HL-60 (cell line): Measurements from ENCODE around the gene PPP1R1A.

Experiments used
- DNase-seq, 2 experiments: peaks; one replicate each; pipeline ENCODE4 v3.0.0-alpha.2; 2010 to 2020; ENCODE audit warnings: low read depth in 1 of 2, low spot score in 1 of 2
- H3K27ac ChIP-seq: fragments of 250-450 bp; sonication (Bioruptor Pico); replicated peaks from 2 replicates; pipeline ENCODE4 v1.5.1; 2020; ENCODE audit warnings: mild to moderate bottlenecking, moderate library complexity
- H3K27me3 ChIP-seq: fragments of 250-450 bp; sonication (Bioruptor Pico); 2 replicates; pipeline ENCODE4 v1.5.1; 2021; ENCODE audit warnings: mild to moderate bottlenecking, moderate library complexity; ENCODE audit not compliant: insufficient read depth, poor library complexity, severe bottlenecking
- H3K4me3 ChIP-seq: replicated peaks from 2 replicates; pipeline ENCODE4 v1.5.1; 2011; ENCODE audit warnings: mild to moderate bottlenecking, control low read depth, low read length; ENCODE audit not compliant: insufficient read depth
- GABPA ChIP-seq: IDR thresholded peaks from 2 replicates; pipeline ENCODE4 v1.6.1; 2012; ENCODE audit warnings: low read depth
- POLR2AphosphoS5 ChIP-seq: IDR thresholded peaks from 2 replicates; pipeline ENCODE4 v1.6.1; 2012; ENCODE audit warnings: low read depth
- REST ChIP-seq: IDR thresholded peaks from 2 replicates; pipeline ENCODE4 v1.6.1; 2012; ENCODE audit warnings: low read depth; ENCODE audit not compliant: insufficient replicate concordance
- SPI1 ChIP-seq: IDR thresholded peaks from 2 replicates; pipeline ENCODE4 v1.6.1; 2012; ENCODE audit warnings: low read depth, mild to moderate bottlenecking, borderline replicate concordance
- TF ChIP-seq, protein P1 (sequence below): IDR thresholded peaks from one replicate; pipeline ENCODE4 v1.5.1; 2011; ENCODE audit warnings: low read length, control low read depth, inconsistent platforms; ENCODE audit not compliant: insufficient read depth

Gene PPP1R1A

DNA sequence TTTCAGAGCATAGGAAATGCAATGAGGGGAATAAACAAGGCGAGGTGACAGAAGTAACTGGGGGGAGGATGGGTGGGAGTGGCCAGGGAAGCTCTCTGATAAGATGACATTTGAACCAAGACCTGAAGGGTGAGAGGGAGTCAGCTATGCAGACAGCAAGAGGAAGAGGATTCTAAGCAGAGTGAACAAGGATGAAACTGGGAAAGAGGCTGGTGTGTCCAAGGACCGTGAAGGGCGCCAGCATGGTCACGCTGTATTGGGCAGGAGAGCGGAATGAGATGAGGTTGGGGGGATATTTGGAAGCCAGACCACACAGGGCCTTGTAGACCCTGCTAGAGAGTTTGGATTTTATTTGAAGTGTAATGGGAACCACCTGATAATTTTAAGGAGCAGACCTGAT is 10.5 kb upstream of the PPP1R1A start:
- no peak overlapping the region for H3K4me3 ChIP-seq
- H3K27ac ChIP-seq: no peak overlapping the region
- DNase-seq: no peak
- TF ChIP-seq GABPA: no peak
- TF ChIP-seq, protein P1, sequence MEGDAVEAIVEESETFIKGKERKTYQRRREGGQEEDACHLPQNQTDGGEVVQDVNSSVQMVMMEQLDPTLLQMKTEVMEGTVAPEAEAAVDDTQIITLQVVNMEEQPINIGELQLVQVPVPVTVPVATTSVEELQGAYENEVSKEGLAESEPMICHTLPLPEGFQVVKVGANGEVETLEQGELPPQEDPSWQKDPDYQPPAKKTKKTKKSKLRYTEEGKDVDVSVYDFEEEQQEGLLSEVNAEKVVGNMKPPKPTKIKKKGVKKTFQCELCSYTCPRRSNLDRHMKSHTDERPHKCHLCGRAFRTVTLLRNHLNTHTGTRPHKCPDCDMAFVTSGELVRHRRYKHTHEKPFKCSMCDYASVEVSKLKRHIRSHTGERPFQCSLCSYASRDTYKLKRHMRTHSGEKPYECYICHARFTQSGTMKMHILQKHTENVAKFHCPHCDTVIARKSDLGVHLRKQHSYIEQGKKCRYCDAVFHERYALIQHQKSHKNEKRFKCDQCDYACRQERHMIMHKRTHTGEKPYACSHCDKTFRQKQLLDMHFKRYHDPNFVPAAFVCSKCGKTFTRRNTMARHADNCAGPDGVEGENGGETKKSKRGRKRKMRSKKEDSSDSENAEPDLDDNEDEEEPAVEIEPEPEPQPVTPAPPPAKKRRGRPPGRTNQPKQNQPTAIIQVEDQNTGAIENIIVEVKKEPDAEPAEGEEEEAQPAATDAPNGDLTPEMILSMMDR: no peak
- TF ChIP-seq REST: no peak
- no peak for TF ChIP-seq POLR2AphosphoS5
- TF ChIP-seq SPI1: no peak
- H3K27me3 ChIP-seq: peaks cover 2% of the 10 kb centered on the region

DNA sequence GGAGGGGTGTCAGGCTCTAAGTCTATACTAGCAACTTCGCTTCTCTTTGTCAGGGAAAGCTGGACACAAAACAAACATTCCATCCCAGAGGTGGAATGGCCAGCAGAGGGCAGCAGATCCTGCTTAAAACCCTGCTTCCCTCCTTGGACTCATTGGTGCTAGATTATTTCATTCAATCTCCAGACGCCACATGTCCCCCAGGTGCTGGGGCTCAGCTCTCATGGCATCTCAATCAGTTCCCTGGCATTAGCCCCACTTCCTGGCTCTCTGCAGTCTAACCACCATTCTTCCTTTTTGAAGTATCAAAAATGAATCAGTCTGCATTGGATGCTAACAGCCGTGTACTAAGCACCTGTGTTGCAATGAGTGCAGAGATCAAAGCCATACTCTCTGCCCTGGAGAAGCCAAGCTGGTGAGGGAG is 8.1 kb upstream of the PPP1R1A start:
- DNase-seq: peak in 1 of 2 experiments; percentile 45
- Histone ChIP-seq H3K4me3 (no peak overlapping the region), H3K27me3 (peaks cover 7% of the 10 kb centered on the region), H3K27ac (no peak overlapping the region)
- TF ChIP-seq, protein P1: peak; percentile 92
- no peak for TF ChIP-seq SPI1

DNA sequence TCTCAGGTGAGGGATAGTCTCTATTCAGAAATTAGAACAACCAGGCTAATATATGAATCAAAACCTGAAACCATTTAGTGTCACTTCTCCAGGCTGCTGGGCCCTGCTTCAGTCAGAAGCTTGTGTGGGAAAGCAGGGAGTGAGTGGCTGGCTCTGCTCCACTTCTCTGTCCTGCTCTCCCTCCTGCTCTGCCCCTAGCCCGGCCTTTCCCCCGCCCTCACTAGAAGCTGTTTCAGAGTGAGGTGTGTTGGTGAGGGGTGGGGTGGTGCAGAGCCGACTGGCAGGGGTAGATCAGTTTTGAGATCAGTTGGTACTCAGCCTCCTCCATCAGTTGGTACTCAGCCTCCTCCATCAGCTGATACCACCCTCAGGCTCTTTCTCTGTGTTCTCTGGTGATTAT is 7.0 kb upstream of the PPP1R1A start:
- Histone ChIP-seq H3K4me3 (no peak overlapping the region), H3K27me3 (peaks cover 13% of the 10 kb centered on the region), H3K27ac (no peak overlapping the region)
- TF ChIP-seq REST (no peak), SPI1 (no peak), POLR2AphosphoS5 (no peak), GABPA (no peak)
- TF ChIP-seq, protein P1: no peak
- no peak for DNase-seq

DNA sequence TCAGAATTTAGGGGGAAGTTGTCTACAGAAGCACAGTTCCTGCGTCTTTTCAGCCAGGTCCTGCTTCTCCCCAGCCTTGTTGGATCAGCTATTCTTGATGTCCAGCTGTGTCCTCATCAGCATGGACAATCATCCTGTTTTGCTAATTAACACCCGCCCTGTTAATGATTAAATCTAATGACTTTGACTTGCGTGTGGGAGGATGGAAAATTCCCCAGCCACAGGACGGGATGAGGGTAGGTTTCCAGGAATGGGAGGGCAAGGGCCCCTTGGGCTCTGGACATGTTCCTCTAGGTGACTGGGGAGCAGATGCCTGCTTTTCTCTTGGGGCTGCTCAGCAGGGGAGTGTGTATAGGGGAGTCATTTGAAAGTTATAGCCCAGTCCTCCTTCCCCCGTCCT is 5.3 kb upstream of the PPP1R1A start:
- TF ChIP-seq SPI1 (no peak), POLR2AphosphoS5 (no peak), GABPA (no peak), REST (no peak)
- TF ChIP-seq, protein P1: no peak
- no peak overlapping the region for H3K4me3 ChIP-seq
- H3K27ac ChIP-seq: no peak overlapping the region
- H3K27me3 ChIP-seq: peaks cover 28% of the 10 kb centered on the region
- no peak for DNase-seq
